Measurements from ENCODE around the gene ACSL6. TPM values are rescaled to one million over a fixed set of nuclear protein-coding genes. Genes with fewer than 3 reads are reported as not detected.
"Not testable (repeated sequence)": the region's sequence is repeated elsewhere in the genome, so short reads cannot be mapped to it uniquely, and the experiment has no call there.

The ACSL6 gene
- total RNA-seq, 1 donor from 2014 or later, result 1.5 TPM

GRCh38 chr5:131943916-131944315 lies 67.5 kb downstream of the ACSL6 start:
- no peak for DNase-seq (ENCODE audit: low spot score)

DNA sequence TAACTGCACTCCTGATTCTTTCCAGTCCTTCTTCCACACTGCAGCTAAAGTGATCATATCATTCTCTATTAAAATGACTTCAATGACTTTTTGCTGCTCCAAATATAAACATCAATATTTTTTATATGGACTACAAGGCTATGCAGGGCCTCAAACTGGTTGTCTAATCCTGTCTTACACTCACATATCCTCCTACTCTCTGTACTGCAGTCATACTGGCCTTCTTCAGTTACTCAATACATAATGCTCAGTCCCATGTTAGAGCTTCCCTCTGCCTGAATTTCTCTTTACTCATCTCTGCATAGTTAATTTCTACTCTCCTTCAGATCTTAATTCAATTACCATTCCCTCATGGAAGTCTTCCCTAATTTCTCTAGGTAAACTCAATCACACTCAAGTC lies 69.4 kb downstream of the ACSL6 start:
- no peak for DNase-seq (ENCODE audit: low spot score)

DNA sequence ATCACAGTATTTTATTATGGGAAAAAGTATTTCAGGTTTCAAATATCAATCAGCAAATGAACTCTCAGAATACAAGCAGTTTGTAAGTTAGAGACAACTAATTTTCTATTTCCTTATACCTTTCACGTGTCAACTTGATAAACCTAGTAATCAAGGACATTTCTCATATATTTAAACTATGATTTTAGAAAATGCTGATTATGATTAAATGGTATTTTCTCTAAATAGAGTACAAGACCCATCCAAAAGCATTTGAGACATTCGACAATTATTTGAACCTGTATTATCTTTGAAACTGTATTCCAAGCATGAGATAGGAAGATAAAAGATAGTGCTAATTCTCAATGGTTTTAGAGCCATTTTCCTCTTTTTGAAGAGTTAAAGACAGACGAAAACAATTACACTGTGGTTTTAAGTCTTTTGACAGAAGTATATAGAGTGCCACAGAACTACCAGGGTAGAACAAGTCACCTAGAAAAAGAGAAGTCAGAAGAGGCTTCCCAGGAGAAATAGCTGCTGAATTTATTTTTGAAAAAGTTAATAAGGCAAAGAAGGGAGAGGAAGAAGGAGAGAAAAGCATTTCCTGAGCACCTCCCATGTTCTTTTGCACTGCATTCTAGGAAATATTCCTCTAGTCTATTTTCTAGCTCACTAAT lies 71.6 kb downstream of the ACSL6 start:
- no peak for DNase-seq (ENCODE audit: low spot score)

DNA sequence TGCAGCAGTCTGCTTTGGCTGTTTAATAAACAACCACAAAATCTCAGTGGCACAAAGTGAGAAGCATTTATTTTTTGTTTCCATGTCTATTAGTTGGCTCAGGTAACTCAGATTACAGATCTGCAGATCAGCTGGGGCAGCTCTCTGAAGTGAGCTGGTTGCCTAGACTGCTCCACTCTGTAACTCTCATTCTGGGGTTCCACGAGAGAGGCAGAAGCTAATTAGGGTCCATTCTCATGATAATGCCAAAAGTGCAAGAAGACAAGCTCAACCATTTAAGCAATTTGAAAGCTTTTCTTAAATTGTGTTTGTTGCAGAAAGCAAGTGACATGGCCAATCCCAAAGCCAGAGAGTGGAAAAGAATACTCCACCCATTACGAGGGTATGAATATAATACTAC lies 79.2 kb downstream of the ACSL6 start:
- no peak for DNase-seq (ENCODE audit: low spot score)

GRCh38 chr5:131928957-131929356 lies 82.5 kb downstream of the ACSL6 start:
- no peak for DNase-seq (ENCODE audit: low spot score)

GRCh38 chr5:131926168-131926567 lies 85.3 kb downstream of the ACSL6 start:
- DNase-seq (ENCODE audit: low spot score), result no peak

- DNase-seq (ENCODE audit: low spot score), result no peak
Measured at GRCh38 chr5:131916481-131916880, 95.0 kb downstream of the ACSL6 start.

GRCh38 chr5:131914472-131914871 lies 97.0 kb downstream of the ACSL6 start:
- DNase-seq (ENCODE audit: low spot score), result no peak

DNA sequence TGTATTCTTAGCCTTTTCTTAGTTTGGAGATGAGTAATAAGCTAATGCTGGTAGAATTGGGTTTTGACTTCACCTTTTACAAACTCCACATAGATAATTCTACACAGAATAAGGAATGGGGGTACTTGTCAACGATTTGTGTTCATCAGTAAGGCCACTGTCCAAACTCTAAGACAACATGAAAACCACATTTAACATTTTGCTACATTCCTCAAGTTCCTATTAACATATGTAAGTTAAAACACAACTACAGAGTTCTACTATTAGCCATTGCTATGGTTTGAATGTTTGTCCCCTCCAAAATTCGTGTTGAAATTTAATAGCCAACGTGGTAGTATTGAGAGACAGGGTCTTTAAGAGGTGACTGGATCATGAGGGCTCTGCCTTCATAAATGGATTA lies 97.9 kb downstream of the ACSL6 start:
- no peak for DNase-seq (ENCODE audit: low spot score)

DNA sequence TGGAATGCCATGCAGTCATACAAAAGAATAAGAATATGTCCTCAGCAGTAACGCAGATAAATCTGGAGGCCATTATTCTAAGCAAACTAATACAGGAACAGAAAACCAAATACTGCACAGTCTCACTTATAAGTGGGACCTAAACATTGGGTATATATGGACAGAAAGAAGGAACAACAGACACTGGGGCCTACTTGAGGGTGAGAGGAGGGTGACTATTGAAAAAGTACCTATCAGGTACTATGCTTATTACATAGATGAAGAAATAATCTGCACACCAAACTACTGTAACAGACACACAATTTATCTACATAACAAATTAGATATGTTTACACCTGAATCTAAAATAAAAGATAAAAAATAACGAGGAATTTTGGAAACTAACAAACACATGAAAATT lies 104.8 kb downstream of the ACSL6 start:
- no peak for DNase-seq (ENCODE audit: low spot score)

GRCh38 chr5:131902266-131902665 lies 109.2 kb downstream of the ACSL6 start:
- not testable (repeated sequence) for DNase-seq (ENCODE audit: low spot score)

Other genes with a start within 250 kb of the ACSL6 start
- gene FNIP1, start 214.6 kb downstream of the ACSL6 start, total RNA-seq, result 36.1 TPM
- gene MEIKIN, start 66.0 kb downstream of the ACSL6 start, total RNA-seq, result not detected
- gene IL3, start 49.0 kb upstream of the ACSL6 start, total RNA-seq, result not detected
- not detected for gene CSF2, start 62.1 kb upstream of the ACSL6 start, total RNA-seq
- gene P4HA2, start 216.2 kb upstream of the ACSL6 start, total RNA-seq, result 47.5 TPM
- 20.7 TPM for gene PDLIM4, start 246.0 kb upstream of the ACSL6 start, total RNA-seq

Data from mucosa of gallbladder (tissue), 1 donor.